ENCODE data around the gene PTPRC.

Gene PTPRC

GRCh38 chr1:198754670-198755069 lies 115.8 kb downstream of the PTPRC start:
- no peak overlapping the region for H3K4me3 ChIP-seq (ENCODE audit: control insufficient read depth, low read depth, low read length)
- no peak for DNase-seq (ENCODE audit: low read depth)
- TF ChIP-seq CTCF (conservative IDR thresholded peaks at IDR 0.05; ENCODE audit: control insufficient read depth, insufficient read depth, low read depth, low read length): no peak

GRCh38 chr1:198755715-198756114 lies 116.9 kb downstream of the PTPRC start:
- TF ChIP-seq CTCF (conservative IDR thresholded peaks at IDR 0.05; ENCODE audit: control insufficient read depth, insufficient read depth, low read depth, low read length): no peak
- no peak overlapping the region for H3K4me3 ChIP-seq (ENCODE audit: control insufficient read depth, low read depth, low read length)
- DNase-seq (ENCODE audit: low read depth): no peak

GRCh38 chr1:198756470-198756869 lies 117.6 kb downstream of the PTPRC start:
- DNase-seq (ENCODE audit: low read depth): peak; percentile 51
- no peak overlapping the region for H3K4me3 ChIP-seq (ENCODE audit: control insufficient read depth, low read depth, low read length)
- TF ChIP-seq CTCF (conservative IDR thresholded peaks at IDR 0.05; ENCODE audit: control insufficient read depth, insufficient read depth, low read depth, low read length): peak; percentile 25

GRCh38 chr1:198761859-198762616 lies 123.2 kb downstream of the PTPRC start:
- no peak for DNase-seq (ENCODE audit: low read depth)
- no peak for TF ChIP-seq CTCF (conservative IDR thresholded peaks at IDR 0.05; ENCODE audit: control insufficient read depth, insufficient read depth, low read depth, low read length)
- no peak overlapping the region for H3K4me3 ChIP-seq (ENCODE audit: control insufficient read depth, low read depth, low read length)

- no peak for TF ChIP-seq CTCF (conservative IDR thresholded peaks at IDR 0.05; ENCODE audit: control insufficient read depth, insufficient read depth, low read depth, low read length)
- H3K4me3 ChIP-seq (ENCODE audit: control insufficient read depth, low read depth, low read length): no peak overlapping the region
- peak; percentile 59 for DNase-seq (ENCODE audit: low read depth)
Observed at GRCh38 chr1:198763298-198763714, 124.5 kb downstream of the PTPRC start.

- no peak overlapping the region for H3K4me3 ChIP-seq (ENCODE audit: control insufficient read depth, low read depth, low read length)
- no peak for TF ChIP-seq CTCF (conservative IDR thresholded peaks at IDR 0.05; ENCODE audit: control insufficient read depth, insufficient read depth, low read depth, low read length)
- DNase-seq (ENCODE audit: low read depth): no peak
Observed at GRCh38 chr1:198764748-198765147, 125.9 kb downstream of the PTPRC start.
